Activated CD4-positive, alpha-beta T cell treated with anti-CD3 and anti-CD28 coated beads for 24 hours (primary cell): ENCODE data around the gene ZP4.

Experiments
- DNase-seq, 2 donors: peaks; one replicate each; pipeline ENCODE4 v3.0.0-alpha.2; 2020; ENCODE audit warnings: low read depth in 2 of 2

The ZP4 gene, protein sequence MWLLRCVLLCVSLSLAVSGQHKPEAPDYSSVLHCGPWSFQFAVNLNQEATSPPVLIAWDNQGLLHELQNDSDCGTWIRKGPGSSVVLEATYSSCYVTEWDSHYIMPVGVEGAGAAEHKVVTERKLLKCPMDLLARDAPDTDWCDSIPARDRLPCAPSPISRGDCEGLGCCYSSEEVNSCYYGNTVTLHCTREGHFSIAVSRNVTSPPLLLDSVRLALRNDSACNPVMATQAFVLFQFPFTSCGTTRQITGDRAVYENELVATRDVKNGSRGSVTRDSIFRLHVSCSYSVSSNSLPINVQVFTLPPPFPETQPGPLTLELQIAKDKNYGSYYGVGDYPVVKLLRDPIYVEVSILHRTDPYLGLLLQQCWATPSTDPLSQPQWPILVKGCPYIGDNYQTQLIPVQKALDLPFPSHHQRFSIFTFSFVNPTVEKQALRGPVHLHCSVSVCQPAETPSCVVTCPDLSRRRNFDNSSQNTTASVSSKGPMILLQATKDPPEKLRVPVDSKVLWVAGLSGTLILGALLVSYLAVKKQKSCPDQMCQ

DNA sequence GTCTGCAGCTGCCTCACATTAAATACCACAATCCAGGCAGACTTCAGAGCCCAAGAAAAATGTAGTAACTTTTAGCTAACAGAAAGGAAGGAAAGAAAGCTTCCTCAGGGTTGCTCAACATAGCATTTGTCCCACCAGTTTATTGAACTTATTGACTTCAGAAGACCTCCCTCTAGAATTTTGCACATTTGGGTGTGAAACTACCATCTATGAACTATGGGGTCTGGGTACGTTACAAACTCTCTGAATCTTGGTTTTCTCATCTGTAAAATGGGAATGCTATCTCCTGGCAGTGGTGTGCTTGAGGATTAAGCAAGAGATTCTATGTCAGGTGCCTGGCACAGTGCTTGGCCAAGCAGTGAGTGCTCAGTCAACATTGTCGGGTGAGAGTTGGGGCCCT lies at the start of gene ZP4:
Gene ZP4 (minus strand): TSS at position 101 of the 400 bp plus-strand sequence. CDS start 287 bp downstream, outside the sequence.
- no peak for DNase-seq

DNA sequence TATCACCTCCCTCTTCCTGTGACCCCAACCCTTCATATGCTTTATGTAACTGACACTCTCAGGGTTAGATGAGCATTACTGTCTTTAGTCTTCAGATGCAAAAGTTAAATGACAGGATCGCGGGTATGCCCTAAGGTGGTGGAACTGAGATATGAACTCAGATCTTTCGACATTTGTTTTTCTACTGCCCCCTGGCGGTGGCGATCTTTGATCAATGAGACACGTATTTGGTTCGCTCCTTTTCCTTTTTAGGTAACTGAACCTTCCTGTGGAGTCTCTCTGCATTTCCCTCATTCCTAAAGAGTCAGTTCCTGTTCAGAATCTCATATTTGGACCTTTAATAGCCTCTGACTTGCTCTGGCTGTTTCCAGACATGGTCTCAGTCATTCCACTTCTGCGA lies 47.8 kb upstream of the ZP4 start:
- DNase-seq, result no peak

DNA sequence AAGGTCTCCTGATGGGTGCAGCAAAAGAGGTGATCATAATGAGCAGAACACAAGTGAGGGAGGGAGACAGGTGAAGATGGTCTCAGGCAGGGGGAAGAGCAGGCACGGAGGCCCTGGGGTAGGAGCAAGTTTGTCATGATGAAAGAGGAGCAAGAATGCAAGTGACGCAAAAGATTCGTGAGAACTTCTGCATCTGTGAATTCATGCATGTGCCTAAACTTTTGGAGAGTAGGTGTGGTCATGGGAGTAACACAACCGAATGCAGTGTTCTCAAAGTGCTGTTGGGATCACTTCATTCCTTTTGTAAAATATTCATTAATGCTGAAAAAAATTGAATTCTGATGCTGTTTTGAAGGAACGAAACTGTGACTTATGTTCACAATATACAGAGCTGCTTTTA lies 47.3 kb upstream of the ZP4 start:
- DNase-seq, result no peak

DNA sequence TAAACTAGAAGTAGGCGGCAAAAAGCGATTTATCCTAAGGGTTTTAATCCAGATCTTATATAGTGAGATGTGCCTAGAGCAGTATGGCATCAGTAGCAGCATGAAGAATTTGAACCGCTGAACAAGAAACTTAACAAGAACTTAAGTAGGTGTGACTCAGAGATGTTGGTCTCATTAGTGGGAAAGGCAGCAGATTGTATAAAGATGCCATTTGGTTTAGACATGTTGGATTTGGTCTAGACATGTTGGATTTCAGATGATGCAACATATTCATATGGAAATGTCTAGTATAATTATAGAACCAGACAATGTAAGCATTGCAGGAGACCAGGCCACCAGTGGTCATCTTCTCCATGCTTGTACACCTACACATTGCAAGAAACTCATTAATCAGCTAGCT lies 42.1 kb upstream of the ZP4 start:
- no peak for DNase-seq

DNA sequence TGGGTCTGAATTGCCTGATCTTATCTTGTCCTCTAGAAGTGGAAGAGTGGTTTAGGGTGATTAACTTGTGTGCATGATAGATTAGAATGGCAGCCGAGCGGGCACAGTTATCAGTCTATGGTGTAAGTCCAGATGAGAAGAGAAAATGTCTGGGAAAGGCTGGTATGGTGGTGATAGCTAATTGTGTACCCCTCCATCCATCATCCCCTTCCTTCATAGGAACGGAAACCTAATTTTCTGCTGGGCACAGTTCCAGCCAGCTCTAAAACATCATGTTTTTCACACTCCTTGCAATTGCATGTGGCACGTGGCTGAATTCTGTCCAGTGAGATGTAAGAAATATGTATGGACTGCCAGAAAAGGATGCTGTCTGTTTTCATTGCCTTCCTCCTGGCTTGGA lies 40.9 kb upstream of the ZP4 start:
- no peak for DNase-seq

DNA sequence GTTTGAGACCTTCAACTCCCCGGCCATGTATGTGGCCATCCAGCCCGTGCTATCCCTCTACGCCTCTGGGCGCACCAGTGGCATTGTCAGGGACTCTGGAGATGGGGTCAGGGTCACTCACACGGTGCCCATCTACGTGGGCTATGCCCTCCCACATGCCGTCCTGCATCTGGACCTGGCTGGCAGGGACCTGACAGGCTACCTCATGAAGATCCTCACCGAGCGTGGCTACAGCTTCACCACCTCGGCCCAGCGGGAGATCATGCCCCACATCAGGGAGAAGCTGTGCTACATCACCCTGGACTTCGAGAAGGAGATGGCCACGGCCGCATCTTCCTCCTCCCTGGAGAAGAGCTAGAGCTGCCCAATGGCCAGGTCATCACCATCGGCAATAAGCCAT lies 36.5 kb upstream of the ZP4 start:
- DNase-seq, result no peak

DNA sequence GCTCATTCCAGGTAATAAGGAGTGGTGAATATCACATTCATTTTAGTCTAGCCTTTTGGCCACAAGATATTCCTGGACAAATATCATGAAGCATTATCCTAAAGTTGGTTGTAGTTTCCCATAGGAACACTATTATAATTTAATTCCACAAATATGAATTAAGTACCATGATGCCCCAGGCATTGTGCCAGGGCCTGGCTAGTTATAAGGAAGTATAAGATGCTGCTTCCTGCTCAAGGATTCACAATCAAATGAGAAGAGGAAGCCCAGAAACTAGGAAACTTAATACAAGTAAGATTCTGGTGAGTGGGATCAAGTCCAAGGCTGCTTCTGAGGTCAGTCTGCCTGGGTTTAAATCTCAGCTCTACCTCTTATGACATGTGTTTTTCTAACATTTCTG lies 30.6 kb upstream of the ZP4 start:
- DNase-seq, result no peak

DNA sequence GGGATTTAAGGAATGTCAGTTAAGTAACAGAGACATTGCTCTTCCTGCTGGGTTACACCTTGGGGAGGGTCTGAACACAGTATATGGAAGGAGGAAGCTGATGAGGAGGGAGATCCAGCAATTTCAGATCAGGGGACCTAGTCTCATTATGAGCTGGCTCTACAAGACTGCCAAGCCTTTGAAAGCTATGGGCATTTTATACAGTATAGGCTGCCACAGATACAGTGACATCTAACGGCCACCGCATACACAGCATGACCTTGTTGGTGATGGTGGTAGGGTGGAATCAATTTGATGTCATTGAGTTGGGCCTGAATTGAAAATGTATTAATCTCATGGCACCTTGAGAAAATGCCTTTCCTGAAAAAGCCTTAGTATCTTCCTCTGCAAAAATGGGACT lies 22.6 kb upstream of the ZP4 start:
- DNase-seq, result no peak

DNA sequence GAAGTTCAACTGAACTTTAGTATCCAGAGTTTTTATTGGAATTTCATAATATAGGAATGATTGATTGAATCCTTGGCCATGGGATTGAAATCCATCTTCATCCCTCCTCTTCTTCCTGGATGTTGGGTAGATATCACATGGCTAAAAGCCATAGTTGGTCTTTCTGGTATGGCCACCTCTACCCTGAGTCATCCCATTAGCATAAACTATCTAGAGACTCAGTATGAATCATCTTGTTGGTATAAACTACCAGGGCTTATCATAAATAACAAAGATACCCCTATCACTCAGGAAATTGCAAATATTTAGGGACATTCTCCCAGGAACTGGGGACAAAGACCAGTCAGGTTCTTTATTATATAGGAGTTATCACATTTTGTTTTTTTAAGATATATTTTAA lies 21.2 kb upstream of the ZP4 start:
- DNase-seq, result no peak

DNA sequence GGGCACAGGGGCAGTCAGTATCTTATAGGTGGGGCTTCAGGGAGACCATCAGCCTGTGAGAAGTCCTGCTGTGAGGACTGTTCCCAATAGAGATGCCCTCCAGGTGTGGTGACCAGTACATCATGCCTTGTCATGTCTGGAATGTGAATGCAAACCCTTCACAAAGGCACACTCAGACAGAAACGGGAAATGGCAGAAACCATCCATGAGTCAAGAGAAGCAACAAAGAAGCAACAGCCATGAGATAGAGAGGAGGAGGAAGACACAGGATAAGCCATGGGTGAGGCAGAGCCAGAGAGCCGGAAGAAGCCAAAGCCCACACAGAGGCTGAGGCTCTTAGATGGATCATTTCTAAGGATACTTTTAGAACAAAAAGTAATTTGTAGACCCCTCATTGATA lies 20.1 kb upstream of the ZP4 start:
- no peak for DNase-seq

DNA sequence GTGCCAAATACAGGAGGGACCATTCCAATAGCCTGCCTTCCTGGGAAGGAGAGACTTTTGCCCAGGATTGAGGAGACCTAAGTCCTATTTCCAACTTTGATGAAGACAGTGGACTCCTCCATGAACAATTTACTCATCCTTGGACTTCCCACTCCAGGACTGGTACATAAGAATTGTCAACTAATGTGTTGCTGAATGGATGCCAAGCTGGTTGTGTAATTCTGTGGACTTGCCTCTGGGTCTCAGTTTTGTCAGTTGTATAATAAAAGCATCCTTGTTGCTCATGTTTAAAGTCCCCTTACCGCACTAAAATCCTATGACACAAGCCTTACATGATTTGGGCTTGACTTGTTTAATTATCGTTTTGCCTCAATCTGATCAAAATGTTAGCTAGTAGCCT lies 13.2 kb upstream of the ZP4 start:
- no peak for DNase-seq

DNA sequence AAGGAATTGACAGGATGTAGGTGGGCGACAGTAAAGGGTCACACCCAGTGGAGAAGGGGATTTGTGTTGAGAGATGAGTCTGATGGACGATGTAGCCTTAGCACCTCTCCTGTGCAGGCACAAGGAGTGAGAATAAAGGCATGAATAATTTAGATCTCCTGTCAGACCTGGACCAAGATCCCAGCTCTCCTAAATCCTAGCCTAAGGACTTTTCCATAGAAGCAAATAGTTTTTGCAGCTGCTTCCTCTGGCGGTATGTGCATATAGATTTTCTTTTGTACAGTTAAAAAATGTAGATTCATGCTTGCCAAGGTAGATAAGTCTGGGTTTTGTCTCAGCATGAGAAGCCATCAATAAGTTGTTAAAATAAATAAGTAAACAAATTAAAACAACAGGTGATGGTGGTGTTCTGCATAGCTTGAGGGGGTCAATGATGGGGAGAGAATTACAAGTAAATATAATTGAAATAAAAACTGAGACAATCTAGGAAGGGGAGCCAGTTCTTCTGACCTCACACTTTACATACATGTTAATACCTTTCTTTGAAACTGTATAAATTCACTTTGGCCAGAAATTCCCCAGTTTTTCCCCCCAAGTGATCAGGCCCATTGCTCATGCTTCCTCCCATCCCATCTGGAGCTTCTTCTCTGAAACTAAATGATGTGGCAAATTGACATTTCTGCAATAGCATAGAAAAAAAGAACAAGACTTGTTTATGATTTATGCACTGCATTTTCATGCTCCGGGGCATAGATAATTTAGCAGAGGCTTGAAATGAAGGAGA lies 12.4 kb upstream of the ZP4 start:
- DNase-seq, result no peak

DNA sequence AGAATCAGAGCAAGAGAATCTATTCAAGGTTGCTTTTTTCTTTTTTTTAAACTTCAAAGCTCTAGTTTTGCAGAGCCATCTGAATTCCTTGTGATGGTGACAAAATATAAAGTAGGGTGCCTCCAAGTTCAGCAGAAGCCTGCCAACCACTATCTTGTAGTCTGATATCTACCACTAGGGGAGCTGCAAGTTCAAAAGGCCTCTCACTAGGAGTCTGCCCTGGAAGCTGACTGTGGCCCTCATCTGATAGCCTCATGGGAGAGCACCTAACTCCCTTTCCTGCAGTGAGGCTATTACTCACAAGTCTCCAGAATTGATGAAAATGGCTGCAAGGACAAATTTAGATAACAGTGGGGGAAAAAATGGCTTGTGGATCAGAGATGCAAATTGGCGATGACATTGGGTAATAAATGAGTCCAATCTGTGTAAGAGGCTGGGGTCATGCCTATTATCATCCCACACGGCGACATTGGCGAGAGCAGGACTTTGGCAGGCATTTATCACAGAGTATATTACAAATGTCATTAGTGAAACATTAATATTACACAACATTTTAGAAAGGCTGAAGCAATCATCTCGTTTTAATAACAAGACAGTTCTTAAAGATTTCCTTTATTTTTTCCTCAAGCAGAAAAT lies 10.7 kb upstream of the ZP4 start:
- no peak for DNase-seq

DNA sequence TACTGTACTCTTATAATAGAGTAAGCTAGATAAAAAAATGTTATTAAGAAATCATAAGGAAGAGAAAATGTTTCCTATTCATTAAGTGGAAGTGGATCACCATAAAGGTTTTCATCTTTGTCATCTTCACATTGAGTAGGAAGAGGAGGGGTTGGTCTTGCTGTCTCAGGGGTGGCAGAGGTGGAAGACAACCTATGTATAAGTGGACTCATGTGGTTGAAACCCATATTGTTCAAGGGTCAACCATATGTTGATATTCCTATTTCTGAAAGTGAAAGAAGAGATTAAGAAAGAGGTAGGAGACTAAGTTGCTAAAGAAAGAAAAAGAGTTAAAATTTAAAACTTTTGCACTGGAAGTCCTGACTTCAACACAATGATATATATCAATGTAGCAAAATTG lies 4.9 kb upstream of the ZP4 start:
- no peak for DNase-seq

DNA sequence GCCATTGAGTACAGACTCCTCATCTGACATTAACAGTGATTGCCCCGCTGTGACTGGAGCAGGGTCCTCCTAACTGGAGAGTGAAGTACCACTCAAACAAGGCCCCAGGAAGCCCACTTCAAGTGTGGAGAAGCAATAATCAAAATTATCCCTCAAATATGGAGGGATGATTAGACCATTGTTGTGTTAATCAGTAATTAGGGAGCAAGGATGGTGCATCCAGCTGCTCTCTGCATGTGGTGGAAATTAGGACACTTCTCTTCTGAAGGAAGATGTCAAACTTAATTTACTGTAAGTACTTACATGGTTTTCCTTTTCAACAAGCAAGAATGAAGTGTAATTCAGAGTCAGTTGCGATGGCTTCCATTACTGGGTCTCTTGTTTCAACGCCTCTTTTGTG lies 3.4 kb upstream of the ZP4 start:
- no peak for DNase-seq

DNA sequence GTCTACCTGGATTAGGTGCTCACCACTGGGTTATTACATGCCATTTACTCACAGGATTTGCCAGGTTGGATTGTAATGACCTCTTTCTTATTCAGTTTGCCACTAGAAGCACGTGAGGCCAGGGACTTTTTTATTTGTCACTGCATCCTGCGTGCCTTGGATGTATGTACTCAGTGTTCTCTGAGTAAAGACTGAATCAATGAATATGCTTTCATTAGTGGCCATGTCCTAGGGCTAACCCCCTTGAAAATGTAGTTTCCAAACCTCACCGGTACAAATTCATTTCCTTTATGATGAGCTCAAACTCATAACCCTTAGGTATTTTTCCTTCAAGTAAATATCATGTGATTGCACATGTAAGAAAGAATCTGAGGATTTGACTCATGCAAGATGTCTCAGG lies 1.3 kb upstream of the ZP4 start:
- no peak for DNase-seq

DNA sequence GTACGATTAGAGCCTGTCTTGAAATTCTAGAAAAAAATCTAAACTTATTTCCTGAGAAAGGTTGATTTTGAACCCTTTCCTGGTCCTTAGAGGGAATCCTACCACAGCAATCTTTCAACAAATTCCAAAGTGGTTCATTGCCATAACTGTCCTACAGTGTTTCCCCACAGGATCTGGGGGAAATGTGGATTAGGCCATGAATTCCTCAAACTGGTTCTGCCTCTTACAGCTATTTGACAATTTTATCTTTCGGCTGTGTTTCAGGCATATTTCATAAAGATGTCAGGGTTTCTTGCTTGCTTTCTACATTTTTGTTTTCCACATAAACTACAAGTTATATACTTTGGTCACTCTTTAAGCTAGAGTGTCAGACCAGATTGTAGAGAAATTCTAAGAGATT lies 544 bp upstream of the ZP4 start:
- DNase-seq, result no peak

DNA sequence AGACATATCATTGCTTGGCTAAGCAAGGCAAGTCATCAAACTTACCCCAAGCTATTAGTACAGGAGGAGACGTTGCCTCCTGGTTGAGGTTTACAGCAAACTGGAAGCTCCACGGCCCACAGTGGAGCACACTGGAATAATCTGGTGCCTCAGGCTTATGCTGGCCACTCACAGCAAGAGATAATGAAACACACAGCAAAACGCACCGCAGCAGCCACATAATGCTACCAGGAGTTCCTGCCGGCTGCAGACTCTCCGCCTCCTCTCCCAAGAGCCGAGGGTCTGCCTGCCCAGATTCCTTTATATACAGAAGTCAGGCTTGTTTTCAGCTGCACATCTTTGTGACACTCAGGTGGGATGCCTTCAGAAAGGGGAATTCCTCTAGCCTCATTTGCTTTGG lies 306 bp downstream of the ZP4 start:
- no peak for DNase-seq

DNA sequence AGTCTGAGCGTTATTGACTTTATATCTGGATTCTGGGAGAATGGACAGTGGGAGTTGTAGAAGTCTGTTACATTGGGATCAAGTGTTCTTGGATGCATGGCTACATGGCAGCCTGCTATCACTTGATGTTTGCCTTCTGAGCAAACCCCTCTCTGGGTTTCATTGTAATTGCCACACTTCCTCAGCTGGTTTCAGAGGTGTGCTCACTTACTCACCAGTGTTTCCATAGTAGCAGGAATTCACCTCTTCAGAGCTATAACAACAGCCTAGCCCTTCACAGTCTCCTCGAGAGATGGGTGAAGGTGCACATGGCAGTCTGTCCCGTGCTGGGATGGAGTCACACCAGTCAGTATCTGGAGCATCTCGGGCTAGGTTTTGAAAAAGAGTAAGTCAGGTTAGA lies 2.6 kb downstream of the ZP4 start:
- DNase-seq, result no peak

DNA sequence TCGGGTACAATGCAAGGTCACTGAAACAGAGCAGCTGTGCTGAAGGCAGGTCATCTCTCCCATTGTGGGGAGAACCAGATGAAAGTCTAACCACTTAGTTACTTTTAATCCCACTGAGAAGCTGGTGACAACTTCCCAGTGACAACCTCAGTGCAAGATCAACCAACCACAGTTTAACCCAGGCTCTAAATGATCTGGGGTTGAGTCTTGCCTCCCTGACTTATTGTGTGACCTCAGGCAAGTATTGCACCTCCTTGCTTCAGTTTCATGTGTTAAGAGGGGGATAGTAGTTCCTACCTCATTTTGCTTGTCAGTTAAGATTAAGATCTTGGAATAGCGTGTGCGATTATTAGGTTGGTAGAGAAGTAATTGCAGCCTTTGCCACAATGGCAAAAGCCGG lies 3.2 kb downstream of the ZP4 start:
- no peak for DNase-seq

DNA sequence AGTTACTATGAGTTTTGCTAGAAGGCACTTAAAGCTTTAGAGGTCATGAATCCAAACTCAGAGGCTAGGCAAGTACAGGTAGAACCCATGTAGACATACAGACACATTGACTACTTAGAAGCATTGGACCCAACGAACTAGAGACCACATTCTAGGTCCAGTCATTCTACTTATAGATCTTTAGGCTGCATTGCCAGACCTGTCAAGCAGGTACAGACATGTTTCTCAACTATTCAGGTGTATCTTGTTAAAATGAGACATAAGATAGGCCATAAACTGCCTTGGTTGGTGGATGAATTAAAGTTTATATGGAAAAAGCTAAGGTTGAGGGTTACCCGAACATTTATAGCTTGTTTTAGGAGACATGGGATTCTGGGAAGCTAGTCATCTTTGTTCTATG lies 6.5 kb downstream of the ZP4 start:
- no peak for DNase-seq

DNA sequence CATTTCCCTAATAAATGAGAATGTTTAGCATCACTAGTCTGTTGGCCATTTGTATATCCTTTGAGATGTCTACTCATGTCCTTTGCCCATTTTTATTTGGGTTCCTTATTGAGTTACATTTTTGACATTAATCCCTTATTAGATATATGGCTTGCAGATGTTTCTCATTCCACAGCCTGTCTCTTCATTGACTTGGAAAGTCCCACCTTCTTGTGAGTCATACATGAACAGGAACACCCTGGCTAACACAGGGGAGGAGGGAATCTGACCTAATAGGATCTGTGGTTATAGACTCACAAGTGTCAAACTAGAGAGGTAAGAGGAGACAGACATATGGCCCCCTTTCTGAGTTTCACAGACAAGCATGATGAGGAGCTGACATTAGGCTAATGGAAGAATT lies 11.5 kb downstream of the ZP4 start:
- no peak for DNase-seq

DNA sequence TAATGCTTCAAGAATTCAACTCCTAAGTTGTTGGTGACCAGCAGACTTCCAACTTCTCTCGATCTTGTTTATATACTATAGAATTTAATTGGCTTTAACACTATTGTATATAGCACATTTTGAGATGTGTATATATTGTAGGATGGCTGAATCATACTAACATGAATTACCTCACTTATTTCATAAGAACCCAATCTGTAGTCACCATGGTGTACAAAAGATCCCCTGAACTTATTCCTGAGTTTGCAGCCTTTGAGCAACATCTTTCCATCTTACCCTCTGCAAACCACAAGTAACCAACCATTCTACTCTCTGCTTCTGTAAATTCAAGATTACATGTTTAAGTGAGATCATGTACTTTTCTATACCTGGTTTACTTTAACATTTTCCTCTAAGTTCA lies 12.3 kb downstream of the ZP4 start:
- no peak for DNase-seq
